Neural cell (in vitro differentiated cells): ENCODE measurements around the gene CEBPB.

Source experiments
- CTCF ChIP-seq: fragments of 450-650 bp; IDR thresholded peaks from 2 replicates; pipeline ENCODE4 v1.5.1; 2014; ENCODE audit warnings: antibody characterized with exemption, mild to moderate bottlenecking, moderate library complexity; ENCODE audit not compliant: poor library complexity, severe bottlenecking
- EP300 ChIP-seq: fragments of 450-650 bp; conservative IDR thresholded peaks from 2 replicates; pipeline ENCODE4 v1.6.1; 2014; ENCODE audit warnings: antibody characterized with exemption, mild to moderate bottlenecking, moderate library complexity; ENCODE audit not compliant: poor library complexity, severe bottlenecking
- EZH2 ChIP-seq: fragments of 200-600, 300-800 bp; shearing (Covaris generic), sonication (generic); IDR thresholded peaks from 2 replicates; pipeline ENCODE4 v1.6.1; 2014; ENCODE audit warnings: antibody characterized with exemption, low read length, borderline replicate concordance, mild to moderate bottlenecking; ENCODE audit not compliant: insufficient read depth, poor library complexity, severe bottlenecking
- MXI1 ChIP-seq: fragments of 450-650 bp; conservative IDR thresholded peaks from 2 replicates; pipeline ENCODE4 v1.6.1; 2014; ENCODE audit warnings: antibody characterized with exemption, mild to moderate bottlenecking; ENCODE audit not compliant: poor library complexity, severe bottlenecking
- POLR2AphosphoS5 ChIP-seq: IDR thresholded peaks from 2 replicates; pipeline ENCODE4 v1.6.1; 2012
- RAD21 ChIP-seq: fragments of 450-650 bp; conservative IDR thresholded peaks from 2 replicates; pipeline ENCODE4 v1.6.1; 2014; ENCODE audit warnings: antibody characterized with exemption, mild to moderate bottlenecking, moderate library complexity
- TAF1 ChIP-seq: IDR thresholded peaks from 2 replicates; pipeline ENCODE4 v1.6.1; 2012; ENCODE audit warnings: low read depth
- TF ChIP-seq, protein P1 (sequence below): IDR thresholded peaks from 2 replicates; pipeline ENCODE4 v1.6.1; 2012; ENCODE audit warnings: borderline replicate concordance

DNA sequence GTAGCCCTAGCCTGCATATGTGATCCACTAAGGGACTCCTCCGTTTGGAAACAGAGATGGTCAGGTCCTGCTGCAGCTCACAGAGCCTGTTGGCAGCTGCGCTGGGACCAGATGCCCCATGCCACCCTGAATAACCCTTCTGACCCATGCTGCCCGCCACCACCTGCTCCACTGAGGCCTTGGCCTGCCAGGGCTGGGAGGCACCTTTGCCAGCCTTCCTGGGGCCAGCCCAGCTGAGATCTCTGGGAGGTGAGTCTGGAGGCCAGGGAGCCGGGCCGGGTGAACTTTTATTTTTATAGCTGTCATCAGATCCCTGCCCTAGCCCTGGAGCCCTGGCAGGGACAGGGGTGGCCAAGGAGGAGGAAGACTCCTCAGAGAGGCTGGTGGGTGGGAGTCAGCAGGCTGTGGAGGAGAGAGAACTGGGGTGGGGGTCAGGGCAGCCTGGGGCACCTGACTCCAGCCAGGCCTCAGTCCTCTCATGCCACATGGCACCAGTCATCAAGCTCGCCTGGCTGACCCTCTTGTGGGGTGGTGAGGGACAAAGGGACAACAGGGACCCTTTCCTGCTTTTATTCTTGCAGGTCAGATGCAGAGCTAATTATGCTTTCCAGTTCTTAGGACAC lies 10.0 kb downstream of the CEBPB start:
- no peak for TF ChIP-seq CTCF
- TF ChIP-seq TAF1 = no peak
- TF ChIP-seq POLR2AphosphoS5 = no peak
- TF ChIP-seq RAD21 = no peak
- no peak for TF ChIP-seq EZH2
- no peak for TF ChIP-seq MXI1
- TF ChIP-seq, protein P1, sequence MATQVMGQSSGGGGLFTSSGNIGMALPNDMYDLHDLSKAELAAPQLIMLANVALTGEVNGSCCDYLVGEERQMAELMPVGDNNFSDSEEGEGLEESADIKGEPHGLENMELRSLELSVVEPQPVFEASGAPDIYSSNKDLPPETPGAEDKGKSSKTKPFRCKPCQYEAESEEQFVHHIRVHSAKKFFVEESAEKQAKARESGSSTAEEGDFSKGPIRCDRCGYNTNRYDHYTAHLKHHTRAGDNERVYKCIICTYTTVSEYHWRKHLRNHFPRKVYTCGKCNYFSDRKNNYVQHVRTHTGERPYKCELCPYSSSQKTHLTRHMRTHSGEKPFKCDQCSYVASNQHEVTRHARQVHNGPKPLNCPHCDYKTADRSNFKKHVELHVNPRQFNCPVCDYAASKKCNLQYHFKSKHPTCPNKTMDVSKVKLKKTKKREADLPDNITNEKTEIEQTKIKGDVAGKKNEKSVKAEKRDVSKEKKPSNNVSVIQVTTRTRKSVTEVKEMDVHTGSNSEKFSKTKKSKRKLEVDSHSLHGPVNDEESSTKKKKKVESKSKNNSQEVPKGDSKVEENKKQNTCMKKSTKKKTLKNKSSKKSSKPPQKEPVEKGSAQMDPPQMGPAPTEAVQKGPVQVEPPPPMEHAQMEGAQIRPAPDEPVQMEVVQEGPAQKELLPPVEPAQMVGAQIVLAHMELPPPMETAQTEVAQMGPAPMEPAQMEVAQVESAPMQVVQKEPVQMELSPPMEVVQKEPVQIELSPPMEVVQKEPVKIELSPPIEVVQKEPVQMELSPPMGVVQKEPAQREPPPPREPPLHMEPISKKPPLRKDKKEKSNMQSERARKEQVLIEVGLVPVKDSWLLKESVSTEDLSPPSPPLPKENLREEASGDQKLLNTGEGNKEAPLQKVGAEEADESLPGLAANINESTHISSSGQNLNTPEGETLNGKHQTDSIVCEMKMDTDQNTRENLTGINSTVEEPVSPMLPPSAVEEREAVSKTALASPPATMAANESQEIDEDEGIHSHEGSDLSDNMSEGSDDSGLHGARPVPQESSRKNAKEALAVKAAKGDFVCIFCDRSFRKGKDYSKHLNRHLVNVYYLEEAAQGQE = no peak
- no peak for TF ChIP-seq EP300
